PFSK-1 (cell line): ENCODE results near the gene RCVRN.

ENCODE experiments used
- FOXP2 ChIP-seq: optimal IDR thresholded peaks from 2 replicates; pipeline ENCODE3; 2011; ENCODE audit warnings: borderline replicate concordance, control low read depth, inconsistent platforms; ENCODE audit not compliant: insufficient read depth; ENCODE audit errors: extremely low read length, extremely low read depth
- POLR2AphosphoS5 ChIP-seq: IDR thresholded peaks from 2 replicates; pipeline ENCODE4 v1.6.1; 2012; ENCODE audit warnings: low read depth, mild to moderate bottlenecking, control low read depth, low read length, moderate library complexity
- SIN3A ChIP-seq: IDR thresholded peaks from 2 replicates; pipeline ENCODE4 v1.6.1; 2012; ENCODE audit warnings: mild to moderate bottlenecking, low read length, moderate library complexity, borderline replicate concordance; ENCODE audit not compliant: insufficient read depth
- TAF1 ChIP-seq: IDR thresholded peaks from 2 replicates; pipeline ENCODE4 v1.6.1; 2012; ENCODE audit warnings: low read length, control low read depth, borderline replicate concordance; ENCODE audit not compliant: insufficient read depth
- TF ChIP-seq, protein P1 (sequence below), 2 experiments: IDR thresholded peaks; 2 replicates each; pipeline versions ENCODE4 v1.6.1 to v1.8.0; 2011 to 2012; ENCODE audit warnings: low read depth in 2 of 2, low read length in 2 of 2, control low read depth in 1 of 2, inconsistent platforms in 1 of 2, mild to moderate bottlenecking in 1 of 2, moderate library complexity in 1 of 2; ENCODE audit not compliant: insufficient read depth in 1 of 2

The RCVRN gene

GRCh38 chr17:9937241-9937761 is 32.2 kb upstream of the RCVRN start:
- no peak for TF ChIP-seq SIN3A
- no peak for TF ChIP-seq FOXP2
- no peak for TF ChIP-seq TAF1
- TF ChIP-seq, protein P1, sequence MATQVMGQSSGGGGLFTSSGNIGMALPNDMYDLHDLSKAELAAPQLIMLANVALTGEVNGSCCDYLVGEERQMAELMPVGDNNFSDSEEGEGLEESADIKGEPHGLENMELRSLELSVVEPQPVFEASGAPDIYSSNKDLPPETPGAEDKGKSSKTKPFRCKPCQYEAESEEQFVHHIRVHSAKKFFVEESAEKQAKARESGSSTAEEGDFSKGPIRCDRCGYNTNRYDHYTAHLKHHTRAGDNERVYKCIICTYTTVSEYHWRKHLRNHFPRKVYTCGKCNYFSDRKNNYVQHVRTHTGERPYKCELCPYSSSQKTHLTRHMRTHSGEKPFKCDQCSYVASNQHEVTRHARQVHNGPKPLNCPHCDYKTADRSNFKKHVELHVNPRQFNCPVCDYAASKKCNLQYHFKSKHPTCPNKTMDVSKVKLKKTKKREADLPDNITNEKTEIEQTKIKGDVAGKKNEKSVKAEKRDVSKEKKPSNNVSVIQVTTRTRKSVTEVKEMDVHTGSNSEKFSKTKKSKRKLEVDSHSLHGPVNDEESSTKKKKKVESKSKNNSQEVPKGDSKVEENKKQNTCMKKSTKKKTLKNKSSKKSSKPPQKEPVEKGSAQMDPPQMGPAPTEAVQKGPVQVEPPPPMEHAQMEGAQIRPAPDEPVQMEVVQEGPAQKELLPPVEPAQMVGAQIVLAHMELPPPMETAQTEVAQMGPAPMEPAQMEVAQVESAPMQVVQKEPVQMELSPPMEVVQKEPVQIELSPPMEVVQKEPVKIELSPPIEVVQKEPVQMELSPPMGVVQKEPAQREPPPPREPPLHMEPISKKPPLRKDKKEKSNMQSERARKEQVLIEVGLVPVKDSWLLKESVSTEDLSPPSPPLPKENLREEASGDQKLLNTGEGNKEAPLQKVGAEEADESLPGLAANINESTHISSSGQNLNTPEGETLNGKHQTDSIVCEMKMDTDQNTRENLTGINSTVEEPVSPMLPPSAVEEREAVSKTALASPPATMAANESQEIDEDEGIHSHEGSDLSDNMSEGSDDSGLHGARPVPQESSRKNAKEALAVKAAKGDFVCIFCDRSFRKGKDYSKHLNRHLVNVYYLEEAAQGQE (IDR thresholded peaks at IDR 0.05; ENCODE audit: insufficient read depth in 1 of 2, low read depth in 2 of 2, low read length in 2 of 2), result no peak
- TF ChIP-seq POLR2AphosphoS5, result no peak

DNA sequence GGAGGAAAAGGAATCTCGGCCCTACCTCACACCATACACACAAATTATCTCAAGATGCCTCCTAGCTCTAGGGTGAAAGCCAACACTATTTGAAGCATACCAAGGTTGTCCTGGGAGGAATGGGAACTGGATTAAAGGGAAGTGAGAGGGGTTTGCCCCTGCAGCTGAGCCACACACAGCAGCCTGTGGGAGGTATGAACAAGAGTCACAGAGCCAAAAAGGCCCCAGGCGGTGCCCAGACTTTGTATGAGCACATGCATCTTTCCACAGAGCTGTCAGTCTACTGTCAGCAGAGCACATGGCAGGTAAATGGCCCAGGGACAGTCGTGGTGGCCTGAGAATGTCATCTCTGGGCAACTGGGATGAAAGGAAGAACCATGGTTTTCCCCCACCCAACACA is 31.0 kb upstream of the RCVRN start:
- TF ChIP-seq SIN3A, result no peak

- TF ChIP-seq TAF1 (no peak), FOXP2 (no peak), POLR2AphosphoS5 (no peak), SIN3A (no peak)
- TF ChIP-seq, protein P1 (IDR thresholded peaks at IDR 0.05; ENCODE audit: insufficient read depth in 1 of 2, low read depth in 2 of 2, low read length in 2 of 2), result no peak
Measured at GRCh38 chr17:9935408-9935807, 30.3 kb upstream of the RCVRN start.

DNA sequence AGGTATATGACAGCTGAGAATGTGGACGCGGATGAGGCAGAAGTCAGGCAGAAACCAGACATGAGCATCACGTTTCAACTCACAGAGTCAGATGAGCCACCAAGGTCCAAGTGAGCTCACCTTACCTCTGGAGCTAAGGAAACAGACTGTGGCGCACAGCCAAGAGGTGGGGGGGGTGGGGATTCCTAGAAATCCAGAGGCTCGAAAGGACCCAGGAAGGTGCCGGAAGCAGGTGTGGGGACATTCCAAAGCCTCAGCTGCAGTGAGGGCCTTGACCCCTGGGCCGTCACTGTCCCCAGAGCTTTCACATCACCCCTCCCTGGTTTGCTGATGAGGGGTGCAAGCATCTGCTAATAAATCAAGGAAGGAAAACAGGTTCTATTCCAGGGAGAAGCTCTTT is 29.3 kb upstream of the RCVRN start:
- TF ChIP-seq POLR2AphosphoS5 (no peak), SIN3A (no peak), TAF1 (no peak), FOXP2 (no peak)
- TF ChIP-seq, protein P1 (IDR thresholded peaks at IDR 0.05; ENCODE audit: insufficient read depth in 1 of 2, low read depth in 2 of 2, low read length in 2 of 2), result no peak

GRCh38 chr17:9932491-9932890 is 27.4 kb upstream of the RCVRN start:
- TF ChIP-seq FOXP2 (no peak), POLR2AphosphoS5 (no peak), SIN3A (no peak), TAF1 (no peak)
- TF ChIP-seq, protein P1 (IDR thresholded peaks at IDR 0.05; ENCODE audit: insufficient read depth in 1 of 2, low read depth in 2 of 2, low read length in 2 of 2), result no peak
